H1 (cell line): ENCODE results near the gene FOXD2. TPM values are rescaled to one million over a fixed set of nuclear protein-coding genes. Genes with fewer than 3 reads are reported as not detected.

ENCODE experiments used
- CHD7 ChIP-seq: fragments of 300-600 bp; sonication (generic); IDR thresholded peaks from 2 replicates; pipeline ENCODE4 v1.7.1; 2012; ENCODE audit warnings: low read length, moderate library complexity, mild to moderate bottlenecking, inconsistent platforms; ENCODE audit not compliant: insufficient replicate concordance
- KDM5A ChIP-seq: fragments of 200-600 bp; IDR thresholded peaks from 2 replicates; pipeline ENCODE4 v1.7.1; 2012; ENCODE audit warnings: mild to moderate bottlenecking, low read length, inconsistent platforms, mixed read lengths
- MAX ChIP-seq: IDR thresholded peaks from 2 replicates; pipeline ENCODE4 v1.6.1; 2012; ENCODE audit warnings: inconsistent platforms
- NRF1 ChIP-seq: IDR thresholded peaks from 2 replicates; pipeline ENCODE4 v1.6.1; 2011; ENCODE audit warnings: mild to moderate bottlenecking, low read depth, low read length, improper control_type of control experiment
- SUZ12 ChIP-seq: fragments of 200-600 bp; sonication (generic); IDR thresholded peaks from 2 replicates; pipeline ENCODE4 v1.6.1; 2012; ENCODE audit warnings: mild to moderate bottlenecking, inconsistent platforms, low read length, moderate library complexity, mixed read lengths
- polyA plus RNA-seq, 7 experiments: library from polyadenylated mRNA; depleted of rRNA in 3 of 7; stranded (reverse) in 5 of 7; unstranded in 2 of 7; fragments of >200 nt in 5 of 7; fragments of 200-250 nt in 2 of 7; gene quantifications; 1 replicate in 5 of 7; 2 replicates in 1 of 7; 4 replicates in 1 of 7; pipeline versions ENCODE4 v1.2.1 to v1.2.3, GENCODE V29; 2011 to 2013; ENCODE audit warnings: missing spikeins in 2 of 7, mixed read lengths in 2 of 7
- total RNA-seq: library from RNA; stranded (reverse); fragmentation: NEBNext Ultra II Directional; extraction: Animal tissue kit (Norgen Biotek cat#: 25700); gene quantifications from 2 replicates; pipeline ENCODE4 v1.2.1, GENCODE V29; 2021

The FOXD2 gene
- total and polyA plus RNA-seq, 2 of the 8 experiments (the other 6 are each of a cell fraction or from before 2014, with no cell fraction given) = not detected

GRCh38 chr1:47416319-47417169 lies 21.3 kb upstream of the FOXD2 start (continued):
- TF ChIP-seq CHD7 (no peak), KDM5A (no peak), SUZ12 (peak; percentile 56), MAX (peak; percentile 62; the same call in 1 of the 2 replicates), NRF1 (no peak)
